Measurements from ENCODE around the gene KRTAP2-2. TPM values are rescaled to one million over a fixed set of nuclear protein-coding genes. Genes with fewer than 3 reads are reported as not detected.
"Not testable (repeated sequence)": the region's sequence is repeated elsewhere in the genome, so short reads cannot be mapped to it uniquely, and the experiment has no call there.

KRTAP2-2 gene
- total RNA-seq, 1 experiment from 2014 or later: not detected

- intact Hi-C loops (cut with micrococcal nuclease; ENCODE audit: unreplicated experiment): no loop called here
- TF ChIP-seq, protein P1, sequence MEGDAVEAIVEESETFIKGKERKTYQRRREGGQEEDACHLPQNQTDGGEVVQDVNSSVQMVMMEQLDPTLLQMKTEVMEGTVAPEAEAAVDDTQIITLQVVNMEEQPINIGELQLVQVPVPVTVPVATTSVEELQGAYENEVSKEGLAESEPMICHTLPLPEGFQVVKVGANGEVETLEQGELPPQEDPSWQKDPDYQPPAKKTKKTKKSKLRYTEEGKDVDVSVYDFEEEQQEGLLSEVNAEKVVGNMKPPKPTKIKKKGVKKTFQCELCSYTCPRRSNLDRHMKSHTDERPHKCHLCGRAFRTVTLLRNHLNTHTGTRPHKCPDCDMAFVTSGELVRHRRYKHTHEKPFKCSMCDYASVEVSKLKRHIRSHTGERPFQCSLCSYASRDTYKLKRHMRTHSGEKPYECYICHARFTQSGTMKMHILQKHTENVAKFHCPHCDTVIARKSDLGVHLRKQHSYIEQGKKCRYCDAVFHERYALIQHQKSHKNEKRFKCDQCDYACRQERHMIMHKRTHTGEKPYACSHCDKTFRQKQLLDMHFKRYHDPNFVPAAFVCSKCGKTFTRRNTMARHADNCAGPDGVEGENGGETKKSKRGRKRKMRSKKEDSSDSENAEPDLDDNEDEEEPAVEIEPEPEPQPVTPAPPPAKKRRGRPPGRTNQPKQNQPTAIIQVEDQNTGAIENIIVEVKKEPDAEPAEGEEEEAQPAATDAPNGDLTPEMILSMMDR (IDR thresholded peaks at IDR 0.05; ENCODE audit: unreplicated experiment): no peak
- no peaks in the 10 kb centered on the region for H3K9me3 Mint-ChIP-seq (ENCODE audit: low read depth, unreplicated experiment)
- CTCF ChIA-PET: interaction anchor here (0.7 kb wide), 1 partner anchor 30 kb away, joined by 4 read pairs; no protein-coding TSS in a partner anchor
- DNase-seq: no peak
- BruUV-seq (replicated peaks): no TSS peak
- H3K27ac Mint-ChIP-seq (ENCODE audit: unreplicated experiment): no peak overlapping the region
- no peak overlapping the region for H3K4me3 Mint-ChIP-seq (ENCODE audit: low read depth, unreplicated experiment)
- H3K36me3 Mint-ChIP-seq (ENCODE audit: insufficient read depth, unreplicated experiment): no peaks in the 10 kb centered on the region
- peaks cover 54% of the 10 kb centered on the region for H3K4me1 Mint-ChIP-seq (ENCODE audit: low read depth, unreplicated experiment)
- H3K27me3 Mint-ChIP-seq (ENCODE audit: unreplicated experiment): no peaks in the 10 kb centered on the region
Measured at GRCh38 chr17:41098481-41098880, 43.5 kb upstream of the KRTAP2-2 start.

DNA sequence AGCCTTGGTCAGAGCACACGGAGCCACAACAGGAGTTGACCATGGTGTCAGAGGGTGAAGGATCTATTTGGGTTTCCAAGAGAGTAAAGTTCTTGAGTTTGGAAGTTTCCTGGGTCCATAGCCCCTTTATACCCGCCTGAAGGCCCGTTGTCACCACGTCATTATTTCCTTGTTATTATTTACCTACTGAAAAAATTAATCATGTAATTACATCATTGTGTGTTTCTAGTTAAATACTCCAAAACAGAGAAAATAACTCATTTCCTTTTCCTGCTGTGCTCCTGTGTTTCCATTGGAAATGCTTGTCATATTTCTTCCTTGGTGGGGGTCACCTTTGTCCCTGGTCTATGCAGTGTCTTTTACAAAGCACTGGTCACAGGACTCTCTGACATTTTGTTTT is 43.0 kb upstream of the KRTAP2-2 start, which contains the start of gene KRTAP4-8:
Gene KRTAP4-8, minus strand, starts transcription at position 101 of the 400 bp plus-strand sequence. Its CDS starts 58 bp downstream, at position 43.
- CTCF ChIA-PET: no interaction called here
- no TSS peak for BruUV-seq (replicated peaks)
- no peak for DNase-seq

GRCh38 chr17:41096055-41096454 is 41.0 kb upstream of the KRTAP2-2 start:
- TF ChIP-seq, protein P1 (IDR thresholded peaks at IDR 0.05; ENCODE audit: unreplicated experiment): no peak
- intact Hi-C loops (cut with micrococcal nuclease; ENCODE audit: unreplicated experiment): no loop called here

More for the DNA sequence above, 43.0 kb upstream of the KRTAP2-2 start, which contains the start of gene KRTAP4-8:
- Mint-ChIP-seq H3K4me3 (ENCODE audit: low read depth, unreplicated experiment) (no peak within 1 kb of the TSS), H3K27ac (ENCODE audit: unreplicated experiment) (no peak within 1 kb of the TSS), H3K9me3 (ENCODE audit: low read depth, unreplicated experiment) (peaks cover 1% of the 10 kb centered on the region), H3K36me3 (ENCODE audit: insufficient read depth, unreplicated experiment) (no peaks in the 10 kb centered on the region), H3K27me3 (ENCODE audit: unreplicated experiment) (no peaks in the 10 kb centered on the region), H3K4me1 (ENCODE audit: low read depth, unreplicated experiment) (peaks cover 49% of the 10 kb centered on the region)
- intact Hi-C loops (cut with micrococcal nuclease; ENCODE audit: unreplicated experiment): no loop called here
- TF ChIP-seq, protein P1 (IDR thresholded peaks at IDR 0.05; ENCODE audit: unreplicated experiment): no peak

GRCh38 chr17:41088760-41089352 is 33.8 kb upstream of the KRTAP2-2 start:
- H3K9me3 Mint-ChIP-seq (ENCODE audit: low read depth, unreplicated experiment); H3K4me3 Mint-ChIP-seq (ENCODE audit: low read depth, unreplicated experiment); DNase-seq; H3K27me3 Mint-ChIP-seq (ENCODE audit: unreplicated experiment); H3K36me3 Mint-ChIP-seq (ENCODE audit: insufficient read depth, unreplicated experiment); BruUV-seq (replicated peaks); H3K27ac Mint-ChIP-seq (ENCODE audit: unreplicated experiment); intact Hi-C loops (cut with micrococcal nuclease; ENCODE audit: unreplicated experiment): not testable (repeated sequence)
- CTCF ChIA-PET: interaction anchor here (0.6 to 0.8 kb wide), 4 partner anchors 10 to 1127 kb away, joined by 3 to 5 read pairs (median 4); no protein-coding TSS in a partner anchor
- peaks cover 37% of the 10 kb centered on the region for H3K4me1 Mint-ChIP-seq (ENCODE audit: low read depth, unreplicated experiment)

More at GRCh38 chr17:41096055-41096454, 41.0 kb upstream of the KRTAP2-2 start:
- DNase-seq: no peak
- CTCF ChIA-PET: no interaction called here
- Mint-ChIP-seq H3K27ac (ENCODE audit: unreplicated experiment) (no peak overlapping the region), H3K27me3 (ENCODE audit: unreplicated experiment) (no peaks in the 10 kb centered on the region), H3K36me3 (ENCODE audit: insufficient read depth, unreplicated experiment) (no peaks in the 10 kb centered on the region), H3K4me3 (ENCODE audit: low read depth, unreplicated experiment) (no peak overlapping the region), H3K9me3 (ENCODE audit: low read depth, unreplicated experiment) (peaks cover 3% of the 10 kb centered on the region), H3K4me1 (ENCODE audit: low read depth, unreplicated experiment) (peaks cover 41% of the 10 kb centered on the region)
- BruUV-seq (replicated peaks): no TSS peak

GRCh38 chr17:41084100-41084856 is 29.2 kb upstream of the KRTAP2-2 start, which contains the start of gene KRTAP4-7:
KRTAP4-7 (plus strand) TSS chr17:41084150; CDS start chr17:41084207, 57 bp downstream.
- CTCF ChIA-PET; H3K4me3 Mint-ChIP-seq (ENCODE audit: low read depth, unreplicated experiment); DNase-seq; H3K9me3 Mint-ChIP-seq (ENCODE audit: low read depth, unreplicated experiment); H3K27me3 Mint-ChIP-seq (ENCODE audit: unreplicated experiment); BruUV-seq (replicated peaks); intact Hi-C loops (cut with micrococcal nuclease; ENCODE audit: unreplicated experiment); H3K36me3 Mint-ChIP-seq (ENCODE audit: insufficient read depth, unreplicated experiment); H3K27ac Mint-ChIP-seq (ENCODE audit: unreplicated experiment): not testable (repeated sequence)
- H3K4me1 Mint-ChIP-seq (ENCODE audit: low read depth, unreplicated experiment): peaks cover 38% of the 10 kb centered on the region

GRCh38 chr17:41083427-41083826 is 28.4 kb upstream of the KRTAP2-2 start:
- intact Hi-C loops (cut with micrococcal nuclease; ENCODE audit: unreplicated experiment); H3K27me3 Mint-ChIP-seq (ENCODE audit: unreplicated experiment); H3K27ac Mint-ChIP-seq (ENCODE audit: unreplicated experiment); DNase-seq; BruUV-seq (replicated peaks); H3K36me3 Mint-ChIP-seq (ENCODE audit: insufficient read depth, unreplicated experiment); H3K9me3 Mint-ChIP-seq (ENCODE audit: low read depth, unreplicated experiment); H3K4me3 Mint-ChIP-seq (ENCODE audit: low read depth, unreplicated experiment): not testable (repeated sequence)
- H3K4me1 Mint-ChIP-seq (ENCODE audit: low read depth, unreplicated experiment): peaks cover 32% of the 10 kb centered on the region
- CTCF ChIA-PET: interaction anchor here (1.0 kb wide), 1 partner anchor 13 kb away, joined by 3 read pairs; no protein-coding TSS in a partner anchor
